ENCODE data around the gene MFAP4. TPM values are rescaled to one million over a fixed set of nuclear protein-coding genes. Genes with fewer than 3 reads are reported as not detected.
"Not testable (repeated sequence)": the region's sequence is repeated elsewhere in the genome, so short reads cannot be mapped to it uniquely, and the experiment has no call there.

MFAP4 gene
- total RNA-seq, 1 donor from 2014 or later = 77.4 TPM

- no peak for DNase-seq
These were observed 16.5 kb downstream of the MFAP4 start for GRCh38 chr17:19370493-19370960.

GRCh38 chr17:19369846-19370492 is 17.0 kb downstream of the MFAP4 start:
- no peak for DNase-seq

- no peak for DNase-seq
These were observed 17.7 kb downstream of the MFAP4 start for GRCh38 chr17:19369107-19369778.

GRCh38 chr17:19368229-19368628 is 18.8 kb downstream of the MFAP4 start:
- no peak for DNase-seq

GRCh38 chr17:19366637-19366972 is 20.4 kb downstream of the MFAP4 start:
- DNase-seq = no peak

- DNase-seq = no peak
These were observed 21.0 kb downstream of the MFAP4 start for GRCh38 chr17:19365833-19366636.

- DNase-seq = no peak
These were observed 21.5 kb downstream of the MFAP4 start for GRCh38 chr17:19365499-19365817.

- DNase-seq = peak; percentile 84
These were observed 22.1 kb downstream of the MFAP4 start for GRCh38 chr17:19364699-19365498.

GRCh38 chr17:19363460-19364035 is 23.4 kb downstream of the MFAP4 start:
- no peak for DNase-seq

GRCh38 chr17:19363114-19363438 is 23.9 kb downstream of the MFAP4 start:
- no peak for DNase-seq

GRCh38 chr17:19362277-19363113 is 24.5 kb downstream of the MFAP4 start, which contains the start of gene B9D1:
Gene B9D1 (minus strand): TSS chr17:19362723. CDS start chr17:19362569, 154 bp downstream.
- peak; percentile 98 for DNase-seq

- no peak for DNase-seq
These were observed 25.1 kb downstream of the MFAP4 start for GRCh38 chr17:19361944-19362276.

GRCh38 chr17:19361326-19361725 is 25.7 kb downstream of the MFAP4 start:
- DNase-seq = no peak

- no peak for DNase-seq
These were observed 26.2 kb downstream of the MFAP4 start for GRCh38 chr17:19360772-19361171.

GRCh38 chr17:19359856-19360255 is 27.1 kb downstream of the MFAP4 start:
- DNase-seq = no peak

GRCh38 chr17:19359151-19359550 is 27.8 kb downstream of the MFAP4 start:
- DNase-seq = no peak

- DNase-seq = no peak
These were observed 29.2 kb downstream of the MFAP4 start for GRCh38 chr17:19357761-19358160.

- no peak for DNase-seq
These were observed 29.6 kb downstream of the MFAP4 start for GRCh38 chr17:19357351-19357750.

GRCh38 chr17:19354748-19355147 is 32.2 kb downstream of the MFAP4 start:
- no peak for DNase-seq

- not testable (repeated sequence) for DNase-seq
These were observed 33.6 kb downstream of the MFAP4 start for GRCh38 chr17:19353401-19353800.

- no peak for DNase-seq
These were observed 38.2 kb downstream of the MFAP4 start for GRCh38 chr17:19348806-19349205.

Data from tongue (tissue), 2 donors.